NCI-H2107 treated with DMSO at 0.1 percent for 48 hours (cell line): ENCODE measurements around the gene GNAL.
"Not testable (repeated sequence)": the region's sequence is repeated elsewhere in the genome, so short reads cannot be mapped to it uniquely, and the experiment has no call there.

Experiments
- DNase-seq: peaks from one replicate; lab custom pipeline; 2025; ENCODE audit not compliant: unreplicated experiment; lab: John Stamatoyannopoulos, UW

Gene GNAL

DNA sequence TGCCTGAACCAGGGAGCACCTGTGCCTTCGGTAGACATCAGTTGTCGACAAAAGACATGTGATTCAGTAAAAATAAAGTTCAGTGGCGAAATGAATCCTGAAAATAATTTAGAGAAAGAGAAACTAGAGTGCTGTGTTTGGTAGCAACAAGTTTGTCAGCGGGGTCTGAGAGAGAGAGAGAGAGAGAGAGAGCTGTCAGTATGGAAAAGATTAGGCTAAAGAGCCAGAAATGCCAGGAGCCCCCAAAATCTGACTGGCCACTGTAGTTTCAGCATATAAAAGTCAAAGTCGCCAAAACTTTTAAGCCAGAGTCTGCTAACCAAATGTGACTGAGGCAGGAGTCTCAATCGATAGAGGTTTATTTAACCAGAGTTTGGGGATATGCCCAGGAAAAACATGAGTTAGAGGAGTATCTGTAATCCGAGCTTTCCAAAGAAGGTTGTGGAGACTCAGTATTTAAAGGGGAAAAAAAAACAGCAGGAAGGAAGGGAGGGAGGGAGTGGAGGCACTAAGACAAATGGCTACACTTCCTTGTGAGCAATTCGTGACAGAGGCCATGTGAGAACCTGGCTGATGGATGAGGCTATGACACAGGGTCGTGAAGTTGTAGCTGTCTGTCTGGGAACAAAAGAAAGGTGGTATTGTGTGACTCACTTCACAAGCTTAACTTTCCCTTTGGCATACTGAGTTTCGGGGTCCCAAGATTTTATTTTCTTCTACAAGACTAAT, 20.5 kb upstream of the GNAL start:
- DNase-seq: no peak

DNA sequence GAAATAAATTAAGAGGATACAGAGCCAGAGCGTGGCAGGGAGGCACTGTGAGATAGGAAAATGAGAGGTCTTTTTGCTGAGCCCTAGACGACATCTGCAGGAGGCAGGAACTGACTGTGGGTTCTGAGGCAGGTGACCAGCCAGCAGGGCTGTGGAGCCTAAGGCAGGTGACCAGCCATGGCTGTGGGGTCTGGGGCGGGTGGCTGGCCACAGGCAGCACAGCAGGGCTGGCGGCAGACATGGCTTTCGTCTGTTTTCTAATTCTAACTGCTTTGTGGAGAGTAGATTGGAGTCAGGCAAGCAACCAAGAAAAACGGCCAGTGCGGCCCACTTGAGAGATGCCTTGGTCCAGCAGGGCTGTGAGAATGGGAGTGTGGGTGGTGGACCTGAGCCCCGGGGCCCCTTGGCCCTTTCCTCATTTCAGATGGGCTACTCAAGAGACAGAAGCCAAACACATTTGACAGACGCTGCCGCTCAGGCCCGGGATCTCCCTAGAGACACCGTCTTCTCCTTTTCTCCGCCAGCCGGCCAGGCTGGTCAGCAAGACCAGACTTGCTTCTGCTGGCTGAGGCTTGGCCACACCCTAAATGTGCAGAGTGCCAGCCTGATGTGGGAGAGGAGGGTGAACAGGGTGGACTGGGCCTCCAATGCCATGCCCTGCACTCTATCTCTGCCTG, 19.7 kb upstream of the GNAL start:
- DNase-seq: no peak

DNA sequence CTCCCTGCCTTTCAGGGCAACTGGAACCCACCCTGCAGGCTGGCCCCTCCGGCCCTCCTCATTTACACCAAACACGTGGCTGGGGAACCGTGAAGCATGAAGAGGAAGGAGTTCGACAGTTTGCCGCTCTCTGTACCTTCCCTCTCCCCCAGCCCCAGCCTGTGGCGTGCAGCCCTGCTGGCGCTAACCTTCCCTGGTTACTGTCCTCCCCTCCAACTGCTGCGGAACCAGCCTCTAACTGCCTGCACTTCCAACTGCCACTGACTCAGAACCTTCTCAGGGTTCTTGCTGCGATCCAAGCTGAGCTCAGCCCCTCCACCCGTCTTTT, 19.2 kb upstream of the GNAL start:
- no peak for DNase-seq

DNA sequence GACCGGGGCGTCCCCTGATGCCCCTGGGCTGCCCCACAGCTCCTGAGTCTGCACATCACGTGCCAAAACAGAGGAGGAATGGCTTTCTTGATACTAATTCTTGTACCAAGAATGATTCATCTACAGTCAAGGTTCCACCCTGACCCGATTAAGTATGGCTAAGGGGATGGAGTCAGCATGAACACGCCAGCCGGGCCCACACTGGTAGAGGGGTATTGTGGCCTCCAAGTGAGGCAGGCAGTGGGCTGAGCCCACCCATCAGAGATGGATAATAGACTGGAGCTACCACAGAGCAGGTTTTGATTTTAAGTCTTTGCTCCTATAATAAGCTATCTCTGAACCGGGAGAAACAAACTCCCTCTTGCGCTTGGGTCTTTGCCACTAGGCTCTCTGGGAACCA, 17.9 kb upstream of the GNAL start:
- no peak for DNase-seq

DNA sequence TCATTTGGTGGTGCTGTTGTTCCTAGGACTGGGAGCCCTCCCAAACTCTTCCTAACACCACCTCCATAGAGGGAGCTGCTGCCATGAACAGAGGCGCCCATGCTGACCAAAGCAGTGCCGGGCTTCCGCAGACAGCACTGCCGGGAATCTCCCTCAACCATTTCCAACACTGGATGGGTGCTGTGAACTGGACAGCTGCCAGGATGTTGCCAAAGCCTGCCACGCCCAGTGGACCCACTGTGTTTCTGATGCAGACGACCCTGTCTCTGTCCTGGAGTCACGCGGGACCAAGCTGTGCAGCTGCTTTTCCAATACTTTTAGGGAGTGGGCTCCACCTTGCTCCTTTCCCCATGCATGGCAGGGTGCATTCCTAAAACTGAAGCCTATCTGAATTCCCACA, 16.9 kb upstream of the GNAL start:
- no peak for DNase-seq

DNA sequence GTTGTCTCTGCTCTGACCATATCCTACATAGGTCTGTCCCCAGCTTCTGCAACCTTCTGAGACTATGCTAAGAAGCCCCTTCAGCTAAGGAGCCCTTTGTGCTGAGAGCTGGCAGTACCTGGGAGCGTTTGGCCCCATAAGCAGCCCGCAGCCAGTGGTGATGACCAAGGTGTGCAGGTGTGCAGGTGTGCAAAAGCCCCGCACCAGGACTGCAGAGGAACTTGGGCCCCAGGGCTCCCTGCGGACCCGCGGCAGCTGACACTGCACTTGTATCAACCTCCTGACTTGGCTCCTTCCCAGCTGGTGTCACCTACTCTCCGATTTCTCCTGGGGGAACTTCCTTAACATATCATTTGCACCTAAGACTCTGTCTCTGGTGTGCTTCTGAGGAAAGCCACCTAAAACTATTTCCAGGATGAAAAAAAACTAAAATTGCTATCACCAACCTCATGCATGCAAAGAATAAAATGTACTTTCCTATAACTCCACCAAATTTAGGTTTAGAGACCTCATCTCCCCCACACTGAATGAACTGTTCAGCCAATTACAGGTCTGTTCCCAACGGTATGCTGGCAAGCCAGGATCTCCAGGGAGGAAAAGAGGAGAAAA, 16.1 kb upstream of the GNAL start:
- no peak for DNase-seq

DNA sequence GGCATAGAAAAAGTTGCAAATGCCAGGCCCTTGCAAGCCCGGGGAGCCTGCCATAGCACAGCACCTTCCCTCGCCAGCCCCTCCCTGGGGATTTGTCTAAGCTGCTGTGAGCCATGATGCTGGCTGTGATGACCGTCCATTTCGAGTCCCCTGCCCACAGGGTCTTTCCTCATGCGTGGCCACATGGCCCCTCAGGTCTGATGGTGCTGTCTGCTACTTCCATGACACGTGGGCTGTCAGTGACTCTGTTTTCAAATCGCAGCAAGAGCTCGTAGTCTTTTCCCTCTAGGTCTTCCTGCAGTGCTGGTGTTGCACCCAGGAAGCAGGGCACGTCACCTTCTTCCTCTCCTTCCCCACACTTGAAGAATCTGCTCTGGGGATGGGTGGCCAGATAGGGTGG, 15.5 kb upstream of the GNAL start:
- no peak for DNase-seq

DNA sequence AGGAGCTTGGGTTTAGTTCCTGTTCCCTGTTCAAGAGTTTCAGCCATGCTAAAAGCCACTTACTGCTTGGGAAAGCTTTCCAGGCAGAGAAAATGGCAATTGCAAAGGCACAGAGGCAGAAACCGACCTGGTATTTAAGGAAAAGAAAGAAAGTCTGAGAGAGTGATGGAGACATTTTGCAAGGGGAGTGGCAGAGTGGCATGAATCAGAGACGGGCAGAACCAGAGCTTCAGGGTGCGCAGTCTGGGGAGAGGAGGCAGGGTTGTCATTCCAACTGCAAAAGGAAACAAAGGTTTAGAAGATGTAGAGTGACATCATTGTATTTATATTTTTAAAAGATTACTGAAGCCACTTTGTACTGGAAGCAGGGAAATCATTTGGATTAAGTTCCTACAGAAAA, 14.9 kb upstream of the GNAL start:
- no peak for DNase-seq

DNA sequence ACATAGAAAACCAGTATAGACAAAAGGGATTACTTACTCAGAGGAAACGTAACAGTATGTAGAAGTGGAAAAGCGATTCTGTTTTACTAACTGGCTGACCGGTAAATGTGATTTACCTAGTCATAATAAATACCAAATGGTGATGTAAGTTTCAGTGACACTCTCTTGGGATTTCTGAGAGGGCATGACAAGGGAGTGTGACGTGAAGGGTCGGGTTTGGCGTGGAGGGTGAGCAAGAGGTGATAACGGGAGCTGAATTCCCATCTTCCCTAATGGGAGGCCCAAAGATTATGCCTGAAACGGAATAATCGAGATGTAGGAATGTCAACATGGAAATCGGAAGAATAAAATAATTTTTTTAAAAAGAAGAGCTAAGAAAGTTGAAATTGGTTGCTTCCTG, 12.7 kb upstream of the GNAL start:
- DNase-seq: no peak

DNA sequence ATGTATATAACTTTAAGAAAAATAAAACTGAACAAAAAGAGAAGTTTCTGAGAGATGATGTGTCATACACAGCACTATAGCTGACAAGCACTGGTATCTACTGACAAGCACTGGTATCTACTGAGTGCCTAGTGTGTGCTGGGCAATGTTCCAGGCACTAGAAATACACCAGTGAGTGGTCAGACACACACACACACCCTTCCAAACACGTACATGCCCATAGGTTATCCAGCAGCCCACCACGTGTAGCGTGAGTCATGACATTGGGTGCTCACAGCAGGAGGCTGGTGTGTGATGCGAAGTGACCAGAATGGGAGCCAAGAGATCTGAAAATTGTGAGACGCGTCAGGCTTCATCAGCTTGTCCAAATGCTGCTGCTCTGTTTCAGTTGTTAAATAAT, 12.2 kb upstream of the GNAL start:
- DNase-seq: no peak

DNA sequence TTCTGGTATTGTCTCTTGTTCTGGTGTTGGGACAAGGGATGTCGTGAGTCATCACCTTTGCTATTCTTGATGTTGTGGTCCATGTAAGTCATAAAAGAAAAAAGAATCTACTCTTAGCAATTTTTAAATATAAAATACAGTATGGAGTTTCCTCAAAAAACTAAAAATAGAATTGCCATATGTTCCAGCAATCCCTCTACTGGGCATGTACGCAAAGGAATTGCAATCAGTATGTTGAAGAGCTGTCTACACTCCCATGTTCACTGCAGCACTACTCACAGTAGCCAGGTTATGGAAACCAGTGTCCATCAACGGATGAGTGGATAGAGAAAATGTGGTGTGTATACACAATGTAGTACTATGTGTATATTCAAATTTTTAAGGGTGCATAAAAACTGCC, 10.9 kb upstream of the GNAL start:
- DNase-seq: no peak

DNA sequence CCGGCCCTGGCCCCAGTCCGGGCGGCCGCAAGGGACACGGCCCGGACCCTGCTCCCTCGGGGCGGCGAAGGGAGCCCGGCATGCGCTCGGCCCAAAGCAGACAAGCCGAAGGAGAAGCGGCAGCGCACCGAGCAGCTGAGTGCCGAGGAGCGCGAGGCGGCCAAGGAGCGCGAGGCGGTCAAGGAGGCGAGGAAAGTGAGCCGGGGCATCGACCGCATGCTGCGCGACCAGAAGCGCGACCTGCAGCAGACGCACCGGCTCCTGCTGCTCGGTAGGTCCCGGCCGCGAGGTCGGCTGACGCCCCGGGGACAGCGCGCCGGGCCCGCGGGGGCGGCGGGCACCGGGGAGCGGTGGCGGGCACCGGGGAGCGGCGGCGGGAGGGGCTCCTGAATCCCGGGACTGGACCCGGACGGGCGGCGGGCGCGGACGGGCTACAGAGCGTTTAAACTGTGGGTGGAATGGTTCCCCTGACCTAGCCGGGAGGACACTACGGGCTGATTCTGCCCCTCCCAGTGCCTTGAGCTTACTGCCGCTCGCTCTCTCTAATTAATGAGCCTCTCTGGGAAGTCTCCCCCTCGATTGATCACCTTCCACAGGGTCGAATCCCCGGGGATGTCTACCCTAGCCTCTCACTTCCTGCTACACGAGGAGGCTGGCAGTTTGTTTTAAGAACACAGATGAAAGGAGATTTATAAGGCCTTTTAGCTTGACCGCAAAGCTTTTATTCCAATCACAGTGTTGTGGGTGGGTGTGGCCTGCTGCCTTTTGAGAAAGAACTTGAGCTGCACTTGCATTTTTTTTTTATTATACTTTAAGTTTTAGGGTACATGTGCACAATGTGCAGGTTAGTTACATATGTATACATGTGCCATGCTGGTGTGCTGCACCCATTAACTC, 853 bp downstream of the GNAL start:
- no peak for DNase-seq

DNA sequence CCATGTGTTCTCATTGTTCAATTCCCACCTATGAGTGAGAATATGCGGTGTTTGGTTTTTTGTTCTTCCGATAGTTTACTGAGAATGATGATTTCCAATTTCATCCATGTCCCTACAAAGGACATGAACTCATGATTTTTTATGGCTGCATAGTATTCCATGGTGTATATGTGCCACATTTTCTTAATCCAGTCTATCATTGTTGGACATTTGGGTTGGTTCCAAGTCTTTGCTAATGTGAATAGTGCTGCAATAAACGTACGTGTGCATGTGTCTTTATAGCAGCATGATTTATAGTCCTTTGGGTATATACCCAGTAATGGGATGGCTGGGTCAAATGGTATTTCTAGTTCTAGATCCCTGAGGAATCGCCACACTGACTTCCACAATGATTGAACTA, 1.6 kb downstream of the GNAL start:
- not testable (repeated sequence) for DNase-seq

DNA sequence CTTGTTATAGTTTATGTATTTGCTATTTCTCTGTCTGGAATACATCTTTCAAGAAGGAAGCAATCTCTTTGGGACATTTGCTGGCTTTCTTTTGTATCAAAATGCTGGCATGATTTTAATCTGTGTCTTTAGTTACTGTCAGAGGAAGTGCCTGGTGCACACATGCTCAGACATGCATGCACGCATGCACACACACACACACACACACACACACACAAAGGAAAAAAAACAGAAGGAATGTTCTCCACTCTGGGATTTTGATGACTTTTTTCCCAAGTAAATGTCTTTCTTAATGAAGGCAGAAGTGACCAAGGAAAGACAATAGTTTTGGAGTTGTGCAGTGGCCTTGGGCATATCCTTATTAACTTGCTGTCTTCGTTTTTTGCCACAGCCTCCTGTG, 6.7 kb downstream of the GNAL start:
- no peak for DNase-seq

DNA sequence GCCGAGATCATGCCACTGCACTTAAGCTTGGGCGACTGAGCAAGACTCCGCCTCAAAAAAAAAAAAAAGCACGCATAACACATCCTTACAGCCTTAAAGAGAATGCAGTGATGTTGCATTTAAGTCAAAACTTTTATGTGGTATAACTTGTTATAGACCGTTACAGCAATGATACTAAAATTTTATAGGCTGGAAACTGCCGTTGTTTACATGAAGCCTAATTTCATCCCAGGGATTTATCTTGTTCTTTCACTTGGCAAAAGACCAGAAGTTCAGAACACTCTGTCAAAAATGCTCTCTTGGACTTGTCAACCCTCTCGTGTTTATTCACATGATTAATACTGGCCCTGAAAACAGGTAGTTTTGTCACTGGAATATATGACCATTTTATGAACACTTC, 7.4 kb downstream of the GNAL start:
- DNase-seq: no peak

DNA sequence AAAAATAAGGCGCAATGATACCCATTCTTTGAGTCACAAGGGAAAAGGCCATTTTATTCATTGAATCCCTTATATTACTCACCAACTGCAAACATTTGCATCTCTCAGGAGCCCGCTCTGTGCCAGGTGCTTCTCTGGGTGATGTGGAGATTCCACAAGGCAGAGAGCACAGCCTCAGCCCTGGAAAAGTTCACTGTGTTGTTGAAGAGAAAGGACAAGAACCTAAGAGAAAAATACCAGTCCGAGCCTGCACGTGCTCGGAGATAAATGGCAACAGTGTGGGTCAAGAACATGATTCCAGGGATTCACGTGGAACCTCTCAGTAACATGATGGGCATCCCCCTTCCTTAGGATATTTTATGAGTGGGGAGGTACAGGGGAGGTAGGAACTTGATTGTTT, 11.8 kb downstream of the GNAL start:
- DNase-seq: no peak

DNA sequence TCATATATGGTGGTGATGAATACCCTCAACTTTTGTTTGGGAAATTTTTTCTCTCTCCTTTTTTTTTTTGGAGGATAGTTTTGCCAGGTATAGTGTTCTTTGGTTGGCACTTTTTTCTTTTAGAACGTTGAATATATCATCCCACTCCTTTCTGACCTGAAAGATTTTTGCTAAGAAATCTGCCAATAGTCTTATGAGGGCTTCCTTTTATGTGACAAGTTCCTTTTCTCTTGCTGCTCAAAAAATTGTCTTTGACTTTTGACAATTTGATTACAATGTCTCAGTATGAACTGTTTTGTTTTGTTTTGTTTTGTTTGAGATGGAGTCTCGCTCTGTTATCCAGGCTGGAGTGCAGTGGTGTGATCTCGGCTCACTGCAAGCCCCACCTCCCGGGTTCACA, 21.5 kb downstream of the GNAL start:
- no peak for DNase-seq

DNA sequence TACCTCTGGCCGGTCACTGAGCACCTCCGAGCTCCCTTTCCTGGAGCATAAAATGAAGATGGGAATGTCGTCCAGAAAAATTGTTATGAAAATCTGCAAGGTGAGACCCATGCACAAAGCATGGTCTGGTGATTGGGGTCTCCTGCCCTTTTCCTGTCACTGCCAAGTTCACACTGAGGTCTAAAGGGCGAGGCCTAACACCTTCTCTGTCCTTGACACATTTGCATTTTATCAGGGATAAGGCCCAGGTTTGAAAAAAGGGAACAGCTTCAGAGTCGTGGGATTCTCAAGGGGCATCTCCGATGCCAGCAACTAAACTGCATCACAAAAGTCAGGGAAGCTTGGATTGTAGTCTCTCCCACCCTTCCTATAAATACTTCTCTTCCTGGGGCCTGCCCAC, 24.7 kb downstream of the GNAL start:
- no peak for DNase-seq

DNA sequence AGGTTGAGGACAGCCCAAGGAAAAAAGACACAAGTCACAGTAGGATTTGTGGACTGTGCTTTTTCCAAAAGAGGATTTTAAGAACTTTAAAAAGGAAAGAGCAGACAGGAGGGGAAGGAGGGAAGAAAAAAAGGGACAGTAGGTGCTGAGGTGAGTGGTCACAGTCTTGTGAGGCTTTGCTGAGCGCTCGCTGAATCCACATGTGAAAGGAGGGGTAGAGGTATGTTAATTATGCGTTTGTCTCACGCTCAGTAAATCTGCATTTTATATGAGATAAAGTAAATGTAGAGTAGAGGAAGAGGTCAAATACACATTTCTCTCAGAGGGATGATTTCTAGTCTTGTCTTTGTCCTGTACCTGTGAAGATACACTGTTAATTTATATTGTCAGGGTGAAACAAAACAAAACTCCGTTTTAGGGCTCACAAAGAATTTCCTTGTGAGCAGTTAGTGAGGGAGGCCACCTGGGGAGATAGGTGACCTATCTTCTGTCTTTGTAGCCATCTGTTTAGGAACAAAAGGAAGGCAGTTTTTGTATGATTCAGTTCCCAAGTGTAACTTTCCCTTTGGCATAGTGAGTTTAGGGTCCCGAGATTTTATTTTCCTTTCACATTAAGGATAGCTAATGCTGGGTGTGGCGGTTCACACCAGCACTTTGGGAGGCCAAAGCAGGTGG, 25.3 kb downstream of the GNAL start:
- DNase-seq: no peak

DNA sequence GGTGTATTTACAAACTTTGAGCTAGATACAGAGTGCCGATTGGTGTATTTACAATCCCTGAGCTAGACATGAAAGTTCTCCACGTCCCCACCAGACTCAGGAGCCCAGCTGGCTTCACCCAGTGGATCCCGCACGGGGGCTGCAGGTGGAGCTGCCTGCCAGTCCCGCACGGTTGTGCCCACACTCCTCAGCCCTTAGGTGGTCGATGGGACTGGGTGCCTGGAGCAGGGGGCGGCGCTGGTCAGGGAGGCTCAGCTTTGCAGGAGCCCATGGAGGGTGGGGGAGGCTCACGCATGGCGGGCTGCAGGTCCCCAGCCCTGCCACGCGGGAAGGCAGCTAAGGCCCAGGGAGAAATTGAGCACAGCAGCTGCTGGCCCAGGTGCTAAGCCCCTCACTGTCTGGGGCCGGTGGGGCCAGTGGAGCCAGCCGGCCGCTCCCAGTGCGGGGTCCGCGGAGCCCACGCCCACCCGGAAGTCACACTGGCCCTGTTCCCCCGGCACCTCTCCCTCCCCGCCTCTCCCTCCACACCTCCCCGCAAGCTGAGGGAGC, 27.8 kb downstream of the GNAL start:
- DNase-seq: not testable (repeated sequence)

DNA sequence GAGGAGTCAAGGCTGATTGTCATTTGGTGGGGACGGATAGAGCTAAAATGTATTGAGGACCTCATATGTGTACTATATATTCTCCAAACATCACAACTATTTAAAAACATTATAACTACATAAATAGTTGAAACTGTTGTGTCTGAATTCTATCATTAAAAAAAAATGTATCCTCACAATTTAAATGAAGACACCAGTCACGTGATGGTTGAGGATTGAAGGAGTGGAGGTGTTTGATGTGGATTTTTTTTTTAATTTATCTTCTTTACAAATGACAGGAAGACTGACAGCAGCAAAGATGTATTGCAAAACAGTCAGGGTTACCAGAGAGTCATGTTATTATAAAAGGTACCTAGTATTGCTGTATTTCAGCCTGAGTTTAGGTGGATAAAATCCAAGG, 30.0 kb downstream of the GNAL start:
- DNase-seq: no peak
